Measurements from ENCODE around the gene MUC2. TPM values are rescaled to one million over a fixed set of nuclear protein-coding genes. Genes with fewer than 3 reads are reported as not detected.

The MUC2 gene
- total RNA-seq, 2 experiments from 2014 or later, result not detected

GRCh38 chr11:1070594-1071462 lies 3.8 kb upstream of the MUC2 start:
- POLR2A ChIA-PET, result no interaction called here
- H3K4me1 Mint-ChIP-seq, result no peaks in the 10 kb centered on the region
- DNase-seq (no peak), ATAC-seq (no peak)
- no peak overlapping the region for H3K4me3 Mint-ChIP-seq
- no peak overlapping the region for H3K27ac Mint-ChIP-seq
- no peaks in the 10 kb centered on the region for H3K9me3 Mint-ChIP-seq (ENCODE audit: low read depth)
- CTCF ChIA-PET, result no interaction called here
- intact Hi-C loops (cut with DNase I, micrococcal nuclease), result no loop called here
- peaks cover 9% of the 10 kb centered on the region for H3K27me3 Mint-ChIP-seq
- H3K36me3 Mint-ChIP-seq (ENCODE audit: low read depth), result no peaks in the 10 kb centered on the region

DNA sequence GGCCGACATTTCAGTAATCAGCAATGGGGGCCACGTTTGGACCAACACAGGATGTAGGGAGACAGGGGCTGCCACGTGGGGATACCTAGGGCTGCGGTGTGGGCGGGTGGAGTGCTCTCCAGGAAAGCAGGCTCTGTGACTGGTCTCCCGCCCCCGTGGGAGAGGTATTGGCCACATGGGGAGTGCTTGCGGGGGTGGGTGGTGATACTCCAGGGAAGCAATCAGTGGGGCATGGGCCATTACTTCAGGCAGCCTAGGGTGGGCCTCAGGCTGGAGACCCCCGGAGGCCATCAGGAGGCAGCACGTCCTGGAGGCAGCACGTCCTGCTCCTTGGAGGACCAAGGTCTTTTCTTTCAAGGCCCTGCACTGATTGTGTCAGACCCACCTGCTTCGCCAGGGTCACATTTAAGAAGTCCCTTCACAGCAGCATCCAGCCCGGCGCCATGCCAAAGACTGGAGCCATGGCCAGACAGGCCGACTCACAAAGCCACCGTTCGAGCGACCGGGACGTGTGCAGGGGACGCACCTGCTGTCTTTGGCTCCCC lies 3.0 kb upstream of the MUC2 start:
- H3K27ac Mint-ChIP-seq, result no peak overlapping the region

DNA sequence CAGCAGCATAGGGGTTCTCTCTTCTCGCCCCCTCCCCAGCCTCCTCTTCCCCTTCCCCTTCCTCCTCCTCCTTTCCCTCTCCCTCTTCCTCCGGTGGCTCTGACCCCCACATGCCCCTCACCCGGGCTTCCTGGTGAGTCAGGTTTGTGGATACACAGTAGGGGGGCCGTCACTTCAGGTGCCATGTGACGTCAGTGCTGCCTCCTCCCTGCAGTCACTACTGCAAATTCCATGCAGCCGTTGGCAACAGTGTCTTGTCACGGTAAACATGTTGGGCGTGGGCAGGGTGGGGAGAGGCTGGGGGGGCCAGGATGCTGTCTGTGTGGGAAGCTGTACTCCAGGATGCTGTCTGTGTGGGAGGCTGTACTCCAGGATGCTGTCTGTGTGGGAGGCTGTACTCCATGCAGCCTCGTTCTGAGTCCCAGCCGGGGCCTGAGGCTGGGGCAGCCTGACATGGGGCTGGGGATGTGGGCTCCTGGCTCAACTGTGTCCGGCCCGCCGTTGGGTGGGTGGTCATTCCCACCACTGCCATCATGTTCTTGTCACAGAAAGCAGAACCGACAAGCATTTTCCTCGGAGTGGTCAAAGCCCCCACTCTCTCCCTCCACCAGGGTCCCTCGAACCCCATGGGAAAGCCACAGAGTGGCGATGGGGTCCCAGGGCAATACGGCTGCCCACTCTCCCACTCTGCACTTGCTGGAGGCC lies 2.4 kb upstream of the MUC2 start:
- no peaks in the 10 kb centered on the region for H3K9me3 Mint-ChIP-seq (ENCODE audit: low read depth)
- POLR2A ChIA-PET, result no interaction called here

More for the DNA sequence above, 3.0 kb upstream of the MUC2 start:
- H3K27me3 Mint-ChIP-seq, result peaks cover 8% of the 10 kb centered on the region
- intact Hi-C loops (cut with DNase I, micrococcal nuclease), result no loop called here
- H3K36me3 Mint-ChIP-seq (ENCODE audit: low read depth), result no peaks in the 10 kb centered on the region
- no peaks in the 10 kb centered on the region for H3K9me3 Mint-ChIP-seq (ENCODE audit: low read depth)
- H3K4me3 Mint-ChIP-seq, result no peak overlapping the region
- ATAC-seq (no peak), DNase-seq (no peak)
- ChIA-PET POLR2A (no interaction called here), CTCF (no interaction called here)
- H3K4me1 Mint-ChIP-seq, result no peaks in the 10 kb centered on the region

DNA sequence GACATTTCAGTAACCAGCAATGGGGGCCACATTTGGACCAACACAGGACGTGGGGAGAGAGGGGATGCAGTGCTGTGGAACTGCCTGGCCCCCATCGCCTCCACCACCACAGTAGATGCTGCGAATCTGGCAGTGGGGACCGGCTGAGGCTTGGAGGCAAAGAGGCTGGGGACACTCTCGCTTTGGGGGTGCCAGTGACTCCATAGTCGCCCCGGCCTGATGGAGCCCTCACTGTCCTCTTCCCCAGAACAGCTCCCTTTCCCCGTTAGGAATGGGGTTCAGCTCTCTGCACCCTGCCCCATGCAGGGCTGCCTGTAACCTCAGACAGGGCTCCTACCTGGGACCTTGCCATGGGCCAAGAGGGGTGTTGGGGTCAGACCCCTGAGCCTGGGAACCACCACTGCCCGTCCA lies 1.8 kb upstream of the MUC2 start:
- Mint-ChIP-seq H3K36me3 (ENCODE audit: low read depth) (no peaks in the 10 kb centered on the region), H3K27me3 (peaks cover 7% of the 10 kb centered on the region), H3K27ac (no peak overlapping the region), H3K4me1 (no peaks in the 10 kb centered on the region), H3K4me3 (no peak overlapping the region), H3K9me3 (ENCODE audit: low read depth) (no peaks in the 10 kb centered on the region)
- ChIA-PET POLR2A (no interaction called here), CTCF (no interaction called here)
- DNase-seq (no peak), ATAC-seq (no peak)
- intact Hi-C loops (cut with DNase I, micrococcal nuclease), result no loop called here

More for the DNA sequence above, 2.4 kb upstream of the MUC2 start:
- CTCF ChIA-PET, result no interaction called here
- no peak overlapping the region for H3K27ac Mint-ChIP-seq
- no peak for DNase-seq
- peaks cover 7% of the 10 kb centered on the region for H3K27me3 Mint-ChIP-seq
- H3K36me3 Mint-ChIP-seq (ENCODE audit: low read depth), result no peaks in the 10 kb centered on the region
- ATAC-seq, result no peak
- intact Hi-C loops (cut with DNase I, micrococcal nuclease), result no loop called here
- H3K4me3 Mint-ChIP-seq, result no peak overlapping the region
- no peaks in the 10 kb centered on the region for H3K4me1 Mint-ChIP-seq

DNA sequence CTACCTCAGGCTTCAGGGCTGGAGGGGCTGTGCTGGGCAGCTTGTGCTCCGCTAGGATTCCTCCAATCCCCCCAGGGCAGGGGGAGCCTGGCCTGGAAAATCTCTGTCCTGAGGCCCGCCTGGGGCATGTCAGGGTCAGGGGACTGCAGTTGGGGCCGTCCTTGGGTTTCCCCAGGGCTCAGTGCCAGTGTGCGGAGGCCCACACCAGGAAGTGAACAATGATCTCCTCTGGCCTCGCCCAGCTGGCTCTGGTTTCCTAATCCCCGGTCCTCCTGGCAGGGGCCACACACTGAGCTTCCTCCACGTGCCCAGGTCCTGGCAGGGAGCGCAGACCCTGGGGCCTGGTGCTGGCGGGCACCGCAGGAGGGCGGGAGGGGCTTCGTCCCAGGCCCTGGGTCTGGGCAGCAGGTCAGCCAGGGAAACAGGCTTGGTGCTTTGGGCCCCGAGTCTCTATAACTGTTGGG lies 1.4 kb upstream of the MUC2 start:
- intact Hi-C loops (cut with DNase I, micrococcal nuclease), result no loop called here
- Mint-ChIP-seq H3K36me3 (ENCODE audit: low read depth) (no peaks in the 10 kb centered on the region), H3K27me3 (peaks cover 4% of the 10 kb centered on the region), H3K4me1 (no peaks in the 10 kb centered on the region), H3K27ac (no peak overlapping the region), H3K4me3 (no peak overlapping the region), H3K9me3 (ENCODE audit: low read depth) (no peaks in the 10 kb centered on the region)
- no peak for ATAC-seq
- DNase-seq, result no peak
- ChIA-PET CTCF (no interaction called here), POLR2A (no interaction called here)

DNA sequence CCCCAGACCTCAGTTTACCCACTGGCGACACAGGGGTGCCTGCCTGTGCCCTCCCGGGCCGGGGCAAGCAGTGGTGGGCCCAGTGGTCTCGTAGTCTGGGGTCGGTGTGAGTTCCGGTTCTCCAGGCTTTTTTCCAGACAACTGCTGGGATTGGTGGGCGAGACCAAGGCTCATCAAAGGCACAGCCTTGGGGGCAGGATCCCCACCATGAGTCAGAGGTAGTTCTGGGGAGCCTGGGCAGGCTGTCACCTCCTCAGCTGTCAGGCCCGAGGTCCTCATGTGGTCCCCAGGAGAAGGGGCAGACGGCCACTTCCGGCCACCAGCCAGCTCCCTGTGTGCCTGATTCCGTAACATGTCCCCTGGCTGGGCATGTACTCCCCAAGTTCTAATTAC lies 827 bp upstream of the MUC2 start:
- Mint-ChIP-seq H3K4me3 (no peak overlapping the region), H3K36me3 (ENCODE audit: low read depth) (no peaks in the 10 kb centered on the region), H3K4me1 (no peaks in the 10 kb centered on the region), H3K27me3 (peaks cover 4% of the 10 kb centered on the region), H3K27ac (no peak overlapping the region), H3K9me3 (ENCODE audit: low read depth) (no peaks in the 10 kb centered on the region)
- intact Hi-C loops (cut with DNase I, micrococcal nuclease), result no loop called here
- CTCF ChIA-PET, result no interaction called here
- ATAC-seq, result no peak
- POLR2A ChIA-PET, result no interaction called here
- DNase-seq, result no peak

DNA sequence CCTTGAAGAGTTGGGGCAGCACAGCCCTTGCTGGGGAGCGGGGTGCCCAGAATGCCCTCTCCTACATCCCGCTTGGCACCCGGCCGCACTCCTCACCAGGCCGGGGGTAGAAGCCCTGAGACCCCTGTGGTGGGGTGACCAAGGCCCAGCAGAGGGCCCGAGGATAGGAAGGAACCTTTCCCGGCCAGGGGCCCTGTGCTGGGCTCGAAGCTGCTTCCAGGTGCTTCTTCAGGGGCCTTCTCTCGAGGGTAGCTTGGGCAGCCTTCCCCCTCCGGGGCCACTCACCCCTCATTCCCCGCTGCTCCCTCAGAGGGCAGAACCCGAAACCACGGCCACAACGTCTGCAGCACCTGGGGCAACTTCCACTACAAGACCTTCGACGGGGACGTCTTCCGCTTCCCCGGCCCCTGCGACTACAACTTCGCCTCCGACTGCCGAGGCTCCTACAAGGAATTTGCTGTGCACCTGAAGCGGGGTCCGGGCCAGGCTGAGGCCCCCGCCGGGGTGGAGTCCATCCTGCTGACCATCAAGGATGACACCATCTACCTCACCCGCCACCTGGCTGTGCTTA lies 752 bp downstream of the MUC2 start:
- no peak for DNase-seq
- no peak overlapping the region for H3K4me3 Mint-ChIP-seq
- no peaks in the 10 kb centered on the region for H3K27me3 Mint-ChIP-seq
- ChIA-PET CTCF (no interaction called here), POLR2A (no interaction called here)
- no peak overlapping the region for H3K27ac Mint-ChIP-seq
- no peaks in the 10 kb centered on the region for H3K4me1 Mint-ChIP-seq
- no peaks in the 10 kb centered on the region for H3K36me3 Mint-ChIP-seq (ENCODE audit: low read depth)
- H3K9me3 Mint-ChIP-seq (ENCODE audit: low read depth), result no peaks in the 10 kb centered on the region
- ATAC-seq, result no peak
- intact Hi-C loops (cut with DNase I, micrococcal nuclease), result no loop called here

DNA sequence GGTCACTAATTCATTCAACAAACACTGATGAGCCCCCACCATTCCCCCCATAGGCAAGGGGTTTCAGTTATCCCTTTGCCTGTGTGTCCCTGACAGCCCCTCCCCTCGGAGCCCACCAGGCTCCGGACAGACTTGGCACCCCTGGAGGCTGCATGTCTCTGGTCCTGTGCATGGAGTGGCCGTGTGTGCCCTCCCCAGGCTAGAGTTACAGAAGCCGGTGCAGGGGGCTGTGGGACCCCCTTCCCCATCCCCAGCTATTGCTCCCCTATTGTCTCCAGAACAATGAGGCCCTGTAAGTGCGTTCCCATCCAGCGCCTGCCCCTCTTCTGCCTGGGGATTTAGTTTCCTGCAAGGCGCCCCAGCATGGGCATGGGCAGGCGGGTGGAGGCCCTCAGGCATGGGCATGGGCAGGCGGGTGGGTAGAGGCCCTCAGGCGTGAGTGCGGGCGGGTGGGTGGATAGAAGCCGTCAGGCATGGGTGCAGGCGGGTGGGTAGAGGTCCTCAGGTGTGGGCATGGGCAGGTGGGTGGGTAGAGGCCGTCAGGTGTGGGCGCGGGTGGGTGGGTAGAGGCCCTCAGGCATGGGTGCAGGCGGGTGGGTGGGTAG lies 1.5 kb downstream of the MUC2 start:
- ATAC-seq (no peak), DNase-seq (no peak)
- ChIA-PET POLR2A (no interaction called here), CTCF (no interaction called here)
- no peaks in the 10 kb centered on the region for H3K4me1 Mint-ChIP-seq
- H3K36me3 Mint-ChIP-seq (ENCODE audit: low read depth), result no peaks in the 10 kb centered on the region
- no peak overlapping the region for H3K27ac Mint-ChIP-seq
- H3K9me3 Mint-ChIP-seq (ENCODE audit: low read depth), result no peaks in the 10 kb centered on the region
- intact Hi-C loops (cut with DNase I, micrococcal nuclease), result no loop called here
- H3K27me3 Mint-ChIP-seq, result no peaks in the 10 kb centered on the region
- H3K4me3 Mint-ChIP-seq, result no peak overlapping the region

- H3K36me3 Mint-ChIP-seq (ENCODE audit: low read depth), result no peaks in the 10 kb centered on the region
- ChIA-PET POLR2A (no interaction called here), CTCF (no interaction called here)
- no peak overlapping the region for H3K27ac Mint-ChIP-seq
- no peak for ATAC-seq
- no peaks in the 10 kb centered on the region for H3K27me3 Mint-ChIP-seq
- no peaks in the 10 kb centered on the region for H3K9me3 Mint-ChIP-seq (ENCODE audit: low read depth)
- no peak for DNase-seq
- no peaks in the 10 kb centered on the region for H3K4me1 Mint-ChIP-seq
- intact Hi-C loops (cut with DNase I, micrococcal nuclease), result no loop called here
- no peak overlapping the region for H3K4me3 Mint-ChIP-seq
Measured at GRCh38 chr11:1077033-1077416, 2.4 kb downstream of the MUC2 start.

GRCh38 chr11:1077417-1078119 lies 2.9 kb downstream of the MUC2 start:
- ChIA-PET CTCF (no interaction called here), POLR2A (no interaction called here)
- ATAC-seq, result no peak
- Mint-ChIP-seq H3K4me1 (no peaks in the 10 kb centered on the region), H3K36me3 (ENCODE audit: low read depth) (no peaks in the 10 kb centered on the region), H3K9me3 (ENCODE audit: low read depth) (no peaks in the 10 kb centered on the region), H3K27ac (no peak overlapping the region), H3K27me3 (no peaks in the 10 kb centered on the region), H3K4me3 (no peak overlapping the region)
- no peak for DNase-seq
- intact Hi-C loops (cut with DNase I, micrococcal nuclease), result no loop called here

DNA sequence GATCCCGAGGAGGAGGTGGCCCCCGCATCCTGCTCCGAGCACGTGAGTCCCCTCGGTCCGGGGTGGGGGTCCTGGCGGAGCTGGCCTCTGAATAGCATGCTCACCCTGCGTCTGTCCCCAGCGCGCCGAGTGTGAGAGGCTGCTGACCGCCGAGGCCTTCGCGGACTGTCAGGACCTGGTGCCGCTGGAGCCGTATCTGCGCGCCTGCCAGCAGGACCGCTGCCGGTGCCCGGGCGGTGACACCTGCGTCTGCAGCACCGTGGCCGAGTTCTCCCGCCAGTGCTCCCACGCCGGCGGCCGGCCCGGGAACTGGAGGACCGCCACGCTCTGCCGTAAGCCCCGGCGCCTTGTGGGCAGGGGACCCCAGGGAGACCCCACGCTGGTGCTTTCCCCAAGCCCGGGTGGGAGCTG lies 3.5 kb downstream of the MUC2 start:
- Mint-ChIP-seq H3K4me1 (no peaks in the 10 kb centered on the region), H3K36me3 (ENCODE audit: low read depth) (no peaks in the 10 kb centered on the region), H3K4me3 (no peak overlapping the region), H3K27me3 (no peaks in the 10 kb centered on the region), H3K27ac (no peak overlapping the region), H3K9me3 (ENCODE audit: low read depth) (no peaks in the 10 kb centered on the region)
- ChIA-PET POLR2A (no interaction called here), CTCF (no interaction called here)
- no peak for DNase-seq
- ATAC-seq, result no peak
- intact Hi-C loops (cut with DNase I, micrococcal nuclease), result no loop called here
